K562 (cell line): ENCODE data around the gene ASRGL1. TPM values are rescaled to one million over a fixed set of nuclear protein-coding genes. Genes with fewer than 3 reads are reported as not detected.

Experiments used
- ARID2 ChIP-seq: fragments of 450-650 bp; IDR thresholded peaks from 2 replicates; pipeline ENCODE4 v1.6.1; 2017; ENCODE audit warnings: antibody characterized with exemption, mild to moderate bottlenecking
- BRD9 ChIP-seq: fragments of 450-650 bp; IDR thresholded peaks from 2 replicates; pipeline ENCODE4 v1.6.1; 2018; ENCODE audit warnings: low read depth; ENCODE audit not compliant: partially characterized antibody
- CCAR2 ChIP-seq: fragments of 200-400 bp; formaldehyde crosslinking; IDR thresholded peaks from 2 replicates; pipeline ENCODE4 v1.6.1; 2017; ENCODE audit warnings: mild to moderate bottlenecking, low read depth, low read length
- CCNT2 ChIP-seq: IDR thresholded peaks from 2 replicates; pipeline ENCODE4 v1.6.1; 2011; ENCODE audit warnings: borderline replicate concordance, low read depth, mild to moderate bottlenecking, moderate library complexity, mixed read lengths, low read length; ENCODE audit not compliant: insufficient read length; ENCODE audit errors: extremely low read depth
- CEBPG ChIP-seq, 3 experiments: fragments of 200-800 bp in 1 of 3; sonication (Bioruptor generic) in 1 of 3; sonication (generic) in 1 of 3; formaldehyde crosslinking in 1 of 3; IDR thresholded peaks in 2 of 3; conservative IDR thresholded peaks in 1 of 3; 2 replicates each; pipeline versions ENCODE4 v1.6.1 to v1.8.0; 2016 to 2022; ENCODE audit warnings: missing compliant biosample characterization in 2 of 3, missing genetic modification characterization in 2 of 3, mild to moderate bottlenecking in 1 of 3, missing genetic modification reagents in 1 of 3
- CREB1 ChIP-seq, 2 experiments: sonication (generic) in 1 of 2; formaldehyde crosslinking in 1 of 2; IDR thresholded peaks; 2 replicates each; pipeline versions ENCODE4 v1.6.1 to v1.8.0; 2012 to 2022; ENCODE audit warnings: inconsistent platforms in 1 of 2, mild to moderate bottlenecking in 1 of 2, missing genetic modification reagents in 1 of 2, moderate library complexity in 1 of 2
- ERF ChIP-seq: fragments of 450-650 bp; formaldehyde crosslinking; IDR thresholded peaks from 2 replicates; pipeline ENCODE4 v1.4.0; 2020; ENCODE audit warnings: mild to moderate bottlenecking, mixed read lengths
- FOXO4 ChIP-seq: fragments of 450-650 bp; formaldehyde crosslinking; IDR thresholded peaks from 2 replicates; pipeline ENCODE4 v1.4.0; 2020; ENCODE audit warnings: mild to moderate bottlenecking, moderate library complexity
- GATAD2B ChIP-seq: fragments of 450-650 bp; IDR thresholded peaks from 2 replicates; pipeline ENCODE4 v1.6.1; 2017; ENCODE audit warnings: mild to moderate bottlenecking, borderline replicate concordance
- PKNOX1 ChIP-seq: fragments of 450-650 bp; IDR thresholded peaks from 2 replicates; pipeline ENCODE4 v1.6.1; 2016
- RAD21 ChIP-seq, 2 experiments: fragments of 250-450 bp in 1 of 2; fragments of 450-650 bp in 1 of 2; sonication (Bioruptor Pico) in 1 of 2; formaldehyde crosslinking in 1 of 2; IDR thresholded peaks in 1 of 2; conservative IDR thresholded peaks in 1 of 2; 2 replicates each; pipeline versions ENCODE4 v1.4.0 to v1.8.0; 2020 to 2022; ENCODE audit warnings: mild to moderate bottlenecking in 2 of 2, moderate library complexity in 1 of 2
- RB1 ChIP-seq: fragments of 450-650 bp; IDR thresholded peaks from 2 replicates; pipeline ENCODE4 v1.6.1; 2017; ENCODE audit warnings: low read depth, mild to moderate bottlenecking
- SMAD1 ChIP-seq: fragments of 150-350 bp; IDR thresholded peaks from 2 replicates; pipeline ENCODE4 v1.6.1; 2014; ENCODE audit warnings: low read length, low read depth; ENCODE audit not compliant: partially characterized antibody
- STAG1 ChIP-seq: sonication (generic); formaldehyde crosslinking; IDR thresholded peaks from 2 replicates; pipeline ENCODE4 v1.5.0; 2020; ENCODE audit warnings: missing genetic modification reagents, borderline replicate concordance
- ZNF23 ChIP-seq: fragments of 250-450 bp; sonication (Bioruptor Pico); IDR thresholded peaks from 2 replicates; pipeline ENCODE4 v1.4.0; 2020; ENCODE audit warnings: mild to moderate bottlenecking
- ZNF830 ChIP-seq: fragments of 250-450 bp; sonication (Bioruptor Pico); IDR thresholded peaks from 2 replicates; pipeline ENCODE4 v1.5.0; 2021; ENCODE audit warnings: mild to moderate bottlenecking
- polyA plus RNA-seq, 8 experiments: library from polyadenylated mRNA; depleted of rRNA in 4 of 8; stranded (reverse) in 5 of 8; unstranded in 3 of 8; fragments of >200 nt; fragmentation: Nextera tagmentation in 2 of 8; fragmentation: Illumina TruSeq in 1 of 8; extraction: Ambion mirVana in 2 of 8; extraction: Trizol in 1 of 8; gene quantifications; 2 replicates each; pipeline versions ENCODE4 v1.2.1 to v1.2.3, GENCODE V29; 2011 to 2014; ENCODE audit warnings: inconsistent platforms in 1 of 8, missing spikeins in 1 of 8
- total RNA-seq, 7 experiments: library from RNA; depleted of rRNA in 6 of 7; stranded (reverse); fragments of >200 nt in 6 of 7; fragmentation: Illumina TruSeq in 2 of 7; extraction: Trizol in 2 of 7; gene quantifications; 2 replicates each; pipeline versions ENCODE4 v1.2.1 to v1.2.3, GENCODE V29; 2011 to 2021; ENCODE audit warnings: low replicate concordance in 1 of 7

Gene ASRGL1
- total and polyA plus RNA-seq, 9 of the 15 experiments (the other 6 are each of a cell fraction or from before 2014, with no cell fraction given): 3.1 to 23.0 (median 11.2) TPM

GRCh38 chr11:62394825-62395538 lies 57.7 kb downstream of the ASRGL1 start (continued):
- peak; percentile 67 for TF ChIP-seq PKNOX1
- peak; percentile 53; the same call in 1 of the 2 replicates for TF ChIP-seq RB1
- no peak; the same call in 1 of the 2 replicates for TF ChIP-seq STAG1 (CRISPR knock-in tag)
- TF ChIP-seq ZNF830 (CRISPR knock-in tag): no peak
- peak; percentile 86 to 94 for TF ChIP-seq RAD21 (CRISPR knock-in tag; conservative IDR thresholded peaks at IDR 0.05 in 1 of 2, IDR thresholded peaks at IDR 0.05 in 1 of 2)
- TF ChIP-seq CCAR2: no peak
- TF ChIP-seq ERF (CRISPR knock-in tag): no peak
- peak; percentile 61; the same call in 1 of the 2 replicates for TF ChIP-seq CEBPG (CRISPR knock-in tag; IDR thresholded peaks at IDR 0.05)
- TF ChIP-seq CEBPG (tag; conservative IDR thresholded peaks at IDR 0.05 in 1 of 2, IDR thresholded peaks at IDR 0.05 in 1 of 2): no peak
- TF ChIP-seq ARID2: peak; percentile 65; the same call in 1 of the 2 replicates
- peak; percentile 13 for TF ChIP-seq CCNT2
- no peak for TF ChIP-seq SMAD1
- peak; percentile 32; the same call in 1 of the 2 replicates for TF ChIP-seq GATAD2B
- no peak for TF ChIP-seq ZNF23 (CRISPR knock-in tag)
- peak; percentile 83 for TF ChIP-seq BRD9
- TF ChIP-seq CREB1 (IDR thresholded peaks at IDR 0.05): no peak
- TF ChIP-seq CREB1 (CRISPR knock-in tag; IDR thresholded peaks at IDR 0.05): no peak
- no peak for TF ChIP-seq FOXO4 (CRISPR knock-in tag)
